Stimulated activated CD8-positive, alpha-beta memory T cell treated with anti-CD3 and anti-CD28 coated beads, Interleukin-12 subunit alpha, Interleukin-12 subunit beta, amount 100 ng/mL, for 4 hours (primary cell): ENCODE data around the gene IP6K1.
"Not testable (repeated sequence)": the region's sequence is repeated elsewhere in the genome, so short reads cannot be mapped to it uniquely, and the experiment has no call there.

Experiments used
- DNase-seq: peaks from one replicate; pipeline ENCODE4 v3.0.0-alpha.2; 2020; ENCODE audit warnings: low read depth

Gene IP6K1

DNA sequence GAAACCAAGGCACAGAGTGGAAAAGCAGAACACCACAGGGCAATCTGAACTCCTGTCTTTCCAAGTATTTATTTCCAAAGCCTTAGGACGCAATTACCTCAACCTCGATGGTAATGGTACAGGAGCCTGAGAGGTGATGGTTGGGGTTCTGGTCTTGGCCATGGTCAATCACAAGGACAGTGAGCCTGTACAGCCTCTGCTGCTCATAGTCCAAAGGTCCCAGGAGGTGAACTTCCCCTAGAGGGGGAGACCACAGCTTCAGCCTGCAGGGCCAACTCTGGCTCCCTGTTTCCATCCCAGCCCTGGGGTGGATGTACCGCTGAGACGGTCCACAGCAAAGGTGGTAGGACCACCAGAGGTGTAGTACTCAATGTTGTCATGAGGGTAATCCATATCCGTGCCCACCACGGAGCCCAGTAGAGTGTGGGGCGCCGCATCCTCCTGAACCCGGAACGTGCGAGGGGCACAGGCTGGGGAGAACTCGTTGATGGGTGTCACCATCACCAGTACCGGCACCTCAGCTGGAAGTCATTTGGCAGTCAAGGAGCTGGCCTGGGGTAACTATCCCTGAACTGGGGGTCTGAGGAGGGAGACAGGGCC is 7.2 kb upstream of the IP6K1 start:
- DNase-seq: no peak

DNA sequence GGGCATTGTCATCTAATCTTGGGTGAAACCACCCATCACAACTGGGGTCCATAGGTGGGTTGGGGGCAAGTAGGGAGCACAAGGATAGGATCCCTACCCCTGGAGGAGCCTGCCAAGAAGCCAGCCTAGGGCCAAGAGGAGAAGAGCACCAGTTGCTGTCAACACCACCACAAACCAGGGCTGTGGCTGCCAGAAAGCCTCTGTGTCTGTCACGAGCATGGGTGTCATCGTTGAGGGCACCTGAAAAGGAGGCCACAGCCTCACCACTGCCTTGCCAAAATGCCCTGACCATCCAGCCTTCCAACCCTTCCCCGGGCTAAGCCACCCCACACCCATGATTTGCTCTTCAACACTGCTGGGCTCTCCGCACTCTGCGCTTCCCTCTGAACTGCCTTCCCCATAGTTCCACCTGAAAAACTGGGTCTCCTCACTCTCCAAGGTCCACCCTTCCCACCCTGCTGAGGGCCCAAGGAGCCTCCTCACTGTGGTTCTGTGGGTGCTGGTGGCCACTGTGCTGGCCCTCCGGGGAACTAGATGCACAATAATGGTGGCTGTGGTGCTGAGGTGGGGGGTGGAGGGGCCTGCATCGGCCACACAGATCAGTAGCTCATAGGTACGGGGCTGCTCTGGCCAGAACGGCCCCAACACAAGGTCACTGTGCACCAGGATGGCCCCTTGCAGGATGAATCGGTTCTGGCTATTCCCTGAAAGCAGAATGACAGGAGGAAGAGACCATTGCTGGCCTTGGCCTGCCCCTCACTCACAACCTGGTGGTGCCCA is 6.2 kb upstream of the IP6K1 start:
- DNase-seq: no peak

DNA sequence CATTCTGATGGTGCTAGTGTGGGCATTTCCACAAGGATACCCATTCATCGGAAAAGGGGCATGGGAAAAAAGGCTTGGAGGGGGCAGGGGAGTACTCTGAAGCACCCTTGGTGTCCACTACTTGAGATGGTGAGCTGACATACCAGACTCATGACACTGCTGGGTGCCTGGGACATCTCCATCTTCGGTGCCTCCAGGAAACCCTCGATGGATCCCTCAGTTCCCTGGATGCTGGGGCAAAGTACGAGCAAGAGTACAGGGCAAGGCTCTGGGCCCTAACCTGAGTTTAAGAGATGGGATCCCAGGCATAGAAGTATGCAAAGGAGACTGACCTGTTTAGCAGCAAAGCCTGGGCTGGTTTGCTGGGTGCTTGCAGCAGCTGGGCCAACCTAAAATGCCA is 5.2 kb upstream of the IP6K1 start:
- no peak for DNase-seq

DNA sequence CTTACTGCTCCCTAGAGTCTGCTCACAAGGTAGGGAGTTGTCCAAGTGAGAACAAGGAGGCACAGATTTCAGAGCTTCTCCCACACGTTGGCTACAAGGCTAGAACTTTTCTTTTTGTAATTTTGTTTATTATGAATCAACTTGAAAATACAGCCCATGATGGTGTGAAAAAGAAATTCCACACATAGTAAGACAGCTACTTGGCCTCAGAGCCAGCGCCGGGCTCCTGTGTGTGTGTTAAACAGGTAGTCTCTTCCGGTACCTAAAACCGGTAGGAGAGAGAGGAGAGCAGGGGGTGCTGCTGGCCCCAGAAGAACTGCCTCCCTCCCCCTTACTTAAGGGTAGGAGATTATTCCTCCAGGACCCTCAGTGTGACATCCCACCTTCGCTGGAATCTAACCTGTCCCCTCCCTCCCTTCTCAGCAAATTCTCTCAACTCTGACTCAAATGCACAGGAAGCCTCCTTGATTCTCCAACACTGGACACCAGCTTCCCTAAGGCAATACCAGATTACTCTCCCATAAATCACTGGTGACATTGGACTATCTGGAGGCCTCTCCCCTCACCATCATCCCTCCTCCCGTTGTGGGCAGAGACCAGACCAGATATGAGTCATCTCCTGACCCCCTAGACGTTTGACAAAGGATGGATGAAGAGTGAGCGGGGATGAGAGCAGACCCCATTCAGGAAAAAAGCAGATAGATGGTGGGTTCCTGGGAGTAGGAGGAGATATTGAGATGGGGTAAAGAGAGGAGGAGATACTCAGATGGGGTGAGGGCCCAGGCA is 4.5 kb upstream of the IP6K1 start:
- DNase-seq: no peak

DNA sequence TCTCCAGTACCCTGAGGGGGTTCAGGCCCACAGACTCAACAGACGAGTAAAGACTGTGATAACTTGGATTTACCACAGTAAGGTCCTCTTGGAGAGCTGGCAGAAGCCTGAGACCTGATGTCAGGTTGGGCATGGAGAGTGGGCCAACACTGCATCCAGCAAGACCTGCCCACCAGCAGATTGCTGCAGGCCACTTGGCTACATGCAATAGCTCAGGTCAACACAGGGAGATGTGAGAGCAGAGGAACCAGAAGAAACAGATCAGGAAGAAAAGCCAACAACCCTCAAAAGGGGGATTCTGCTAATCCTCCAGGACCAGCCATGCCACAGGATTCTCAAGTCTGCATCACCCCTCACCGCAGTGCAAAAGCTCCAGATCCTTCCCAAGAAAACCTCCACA is 1.7 kb upstream of the IP6K1 start:
- DNase-seq: no peak

DNA sequence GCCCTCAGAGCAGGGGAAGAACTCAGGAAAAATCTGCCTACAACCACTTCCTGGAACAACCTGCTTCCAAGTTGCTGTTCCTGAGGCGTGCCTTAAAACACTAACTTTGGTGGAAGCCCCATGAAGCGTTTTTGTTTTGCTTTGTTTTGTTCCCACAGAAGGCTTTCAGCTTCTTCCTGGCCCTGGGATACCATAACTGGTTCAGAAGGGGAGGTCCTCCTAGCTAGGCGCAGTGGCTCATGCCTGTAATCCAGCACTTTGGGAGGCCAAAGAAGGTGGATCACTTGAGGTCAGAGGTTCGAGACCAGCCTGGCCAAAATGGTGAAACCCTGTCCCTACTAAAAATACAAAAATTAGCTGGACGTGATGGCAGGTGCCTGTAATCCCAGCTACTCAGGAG is 1.2 kb upstream of the IP6K1 start:
- no peak for DNase-seq

DNA sequence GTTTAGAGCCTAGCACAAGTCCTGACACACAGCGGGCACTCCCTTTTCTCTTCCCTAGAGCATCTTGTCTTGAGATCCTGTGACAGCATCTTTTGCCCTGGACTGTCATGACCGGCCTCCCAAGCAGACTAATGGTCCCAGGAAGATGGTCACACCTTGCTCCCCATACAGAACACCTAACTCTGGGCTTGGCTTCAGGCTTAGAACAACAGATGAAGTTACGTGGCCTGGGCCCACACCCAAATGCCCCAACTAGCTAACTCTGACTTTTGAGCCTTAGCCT is 781 bp upstream of the IP6K1 start:
- no peak for DNase-seq

DNA sequence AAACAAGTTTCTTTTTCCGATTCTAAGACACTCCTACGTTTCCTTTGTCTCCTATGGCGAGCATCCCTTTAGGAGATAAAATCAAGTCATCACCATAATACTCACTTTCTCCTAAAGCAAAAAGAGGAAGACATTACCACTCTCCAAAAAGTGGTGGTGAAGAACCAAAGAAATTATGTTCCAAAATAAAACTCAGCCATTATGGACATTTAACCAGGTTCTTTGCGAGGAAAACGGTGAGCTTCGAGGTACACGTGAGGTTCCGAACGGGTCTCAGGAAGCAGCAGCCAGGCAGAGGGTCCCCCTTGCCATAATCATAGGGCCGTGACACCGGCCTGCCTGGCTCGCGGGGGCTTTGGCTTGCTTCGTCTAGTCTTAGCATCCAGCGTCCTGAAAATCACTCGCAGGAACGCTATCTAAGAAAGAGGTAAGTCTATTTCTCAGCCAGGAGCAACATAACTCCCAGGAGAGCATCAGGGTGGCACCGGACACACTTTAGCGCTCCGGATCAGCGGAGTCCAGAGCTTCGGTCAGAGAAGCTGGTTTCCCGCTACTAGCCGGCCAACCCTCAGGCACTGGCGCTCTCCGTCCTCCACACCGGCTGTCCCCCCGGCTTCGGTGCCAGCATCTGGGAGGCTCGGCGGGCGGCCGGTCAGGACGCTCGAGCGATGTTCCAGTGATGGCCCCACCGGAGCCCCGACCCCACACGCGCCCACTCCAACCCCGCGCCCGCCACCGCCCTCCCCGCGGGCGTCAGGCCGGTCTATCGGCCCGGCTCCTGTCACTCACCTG is 581 bp downstream of the IP6K1 start:
- no peak for DNase-seq

DNA sequence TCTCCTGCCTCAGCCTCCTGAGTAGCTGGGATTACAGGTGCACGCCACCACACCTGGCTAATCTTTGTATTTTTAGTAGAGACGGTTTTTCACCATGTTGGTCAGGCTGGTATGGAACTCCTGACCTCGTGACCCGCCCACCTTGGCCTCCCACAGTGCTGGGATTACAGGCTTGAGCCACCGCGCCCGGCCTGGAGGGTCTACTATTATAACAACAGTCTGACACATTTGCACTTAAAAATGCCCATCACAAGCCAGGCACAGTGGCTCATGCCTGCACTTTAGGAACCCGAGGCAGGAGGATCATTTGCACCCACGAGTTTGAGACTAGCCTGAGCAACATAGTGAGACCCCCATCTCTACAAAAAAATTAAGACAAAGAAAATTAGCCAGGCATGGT is 4.1 kb downstream of the IP6K1 start:
- DNase-seq: not testable (repeated sequence)

DNA sequence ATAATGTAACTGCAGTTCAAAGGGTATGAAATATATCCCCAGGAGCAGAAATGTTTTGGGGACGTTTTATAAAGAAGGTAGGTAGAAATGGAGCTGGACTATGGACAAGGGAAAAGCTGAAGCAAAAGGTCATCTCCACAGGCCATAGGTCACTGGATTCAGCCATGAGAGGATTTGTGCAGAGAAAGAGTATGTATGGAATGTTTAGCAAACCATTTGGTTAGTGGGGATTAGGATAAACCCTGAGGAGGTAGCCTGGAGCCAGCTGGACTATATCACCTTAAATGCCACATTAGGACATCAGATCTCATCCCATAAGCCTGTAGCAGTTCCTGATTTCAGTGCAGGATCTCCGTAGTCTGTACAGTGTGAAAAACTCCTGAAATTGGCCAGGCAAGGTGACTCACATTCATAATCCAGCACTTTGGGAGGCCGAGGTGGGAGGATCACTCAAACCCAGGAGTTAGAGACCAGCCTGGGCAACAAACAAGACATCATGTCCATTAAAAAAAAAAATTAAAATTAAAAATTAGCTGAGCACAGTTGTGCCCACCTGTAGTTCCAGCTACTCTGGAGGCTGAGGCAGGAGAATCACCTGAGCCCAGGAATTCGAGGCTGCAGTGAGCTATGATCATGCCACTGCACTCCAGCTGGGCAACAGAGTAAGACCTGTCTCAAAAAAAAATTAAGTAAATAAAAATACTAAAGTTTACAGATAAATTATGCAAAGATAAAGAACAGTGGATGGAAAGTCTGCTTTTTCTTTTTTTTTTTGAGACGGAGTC is 4.7 kb downstream of the IP6K1 start:
- no peak for DNase-seq

DNA sequence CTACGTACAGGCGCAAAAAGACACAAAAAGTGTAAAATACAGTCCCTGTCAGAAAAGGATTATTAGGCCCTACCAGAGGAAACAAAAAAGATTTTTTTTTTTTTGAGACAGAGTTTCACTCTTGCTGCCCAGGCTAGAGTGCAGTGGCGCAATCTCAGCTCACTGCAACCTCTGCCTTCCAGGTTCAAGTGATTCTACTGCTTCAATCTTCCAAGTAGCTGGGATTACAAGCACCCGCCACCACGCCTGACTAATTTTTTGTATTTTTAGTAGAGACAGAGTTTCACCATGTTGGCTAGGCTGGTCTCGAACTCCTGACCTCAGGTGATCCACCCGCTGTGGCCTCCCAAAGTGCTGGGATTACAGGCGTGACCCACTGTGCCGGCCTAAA is 5.4 kb downstream of the IP6K1 start:
- not testable (repeated sequence) for DNase-seq

DNA sequence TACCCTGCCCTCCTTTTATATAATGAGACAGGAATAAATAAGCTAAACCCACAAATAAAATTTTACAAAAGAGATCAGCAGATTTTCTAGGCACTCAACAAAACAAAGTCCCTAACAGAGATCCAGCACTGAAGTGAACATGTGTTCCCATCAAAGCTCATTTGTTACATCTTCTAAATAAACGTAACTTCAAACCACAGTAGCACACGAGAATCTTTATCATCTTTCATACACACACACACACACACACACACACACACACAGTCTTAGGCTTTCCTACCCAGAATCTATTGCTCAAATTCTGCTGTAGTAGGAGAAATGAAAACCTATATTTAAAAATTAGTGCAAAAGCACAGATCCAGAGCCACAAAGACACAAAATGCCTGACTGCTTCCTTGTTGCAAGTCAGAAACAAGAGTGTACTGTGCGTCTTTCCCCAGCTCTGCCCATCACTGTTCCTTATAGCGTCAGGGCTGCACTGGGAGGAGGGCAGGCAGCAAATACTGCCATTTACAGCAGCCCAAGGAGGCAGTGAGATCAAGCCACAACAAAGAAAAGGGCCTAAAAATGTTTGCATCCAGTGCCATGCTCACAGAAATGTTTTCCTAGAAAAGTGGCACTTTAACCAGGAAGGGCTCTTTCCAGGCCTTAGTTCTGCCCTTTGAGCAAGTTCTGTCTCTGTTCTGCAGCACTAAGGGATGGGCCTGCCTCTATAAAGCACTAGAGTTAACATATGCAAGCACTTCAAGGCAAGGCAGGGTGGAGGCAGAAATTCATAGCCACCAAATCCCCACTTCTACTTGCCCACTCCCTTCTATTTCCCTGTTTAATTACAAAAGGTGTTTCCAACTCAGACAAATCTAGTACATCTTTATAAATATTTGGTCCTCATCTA is 6.0 kb downstream of the IP6K1 start:
- no peak for DNase-seq

DNA sequence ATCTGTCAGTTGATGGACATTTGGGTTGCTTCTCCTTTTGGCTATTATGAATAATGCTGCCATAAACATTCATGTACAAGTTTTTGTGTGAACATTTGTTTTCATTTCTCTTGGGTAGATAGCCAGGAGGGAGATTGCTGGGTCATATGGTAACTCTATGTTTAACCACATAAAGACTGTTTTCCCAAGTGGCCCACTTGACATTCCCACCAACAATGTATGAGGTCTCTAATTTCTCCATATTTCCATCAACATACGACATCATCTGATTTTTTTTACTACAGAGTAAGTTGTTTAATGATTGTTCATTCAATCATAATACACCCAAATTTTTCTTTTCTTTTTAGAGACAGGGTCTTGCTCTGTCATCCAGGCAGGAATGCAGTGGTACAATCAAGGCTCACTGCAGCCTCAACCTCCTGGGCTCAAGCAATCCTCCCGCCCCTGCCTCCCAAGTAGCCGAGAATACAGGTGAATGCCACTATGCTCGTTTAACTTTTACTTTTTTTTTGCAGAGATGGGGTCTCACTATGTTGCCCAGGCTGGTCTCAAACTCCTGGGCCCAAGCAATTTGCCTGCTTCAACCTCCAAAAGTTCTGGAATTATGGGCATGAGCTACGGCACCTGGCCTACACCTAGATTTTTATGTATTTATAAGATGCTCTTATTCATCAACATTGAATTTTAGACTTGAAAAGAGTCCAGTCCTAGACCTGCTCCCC is 6.8 kb downstream of the IP6K1 start:
- DNase-seq: no peak

DNA sequence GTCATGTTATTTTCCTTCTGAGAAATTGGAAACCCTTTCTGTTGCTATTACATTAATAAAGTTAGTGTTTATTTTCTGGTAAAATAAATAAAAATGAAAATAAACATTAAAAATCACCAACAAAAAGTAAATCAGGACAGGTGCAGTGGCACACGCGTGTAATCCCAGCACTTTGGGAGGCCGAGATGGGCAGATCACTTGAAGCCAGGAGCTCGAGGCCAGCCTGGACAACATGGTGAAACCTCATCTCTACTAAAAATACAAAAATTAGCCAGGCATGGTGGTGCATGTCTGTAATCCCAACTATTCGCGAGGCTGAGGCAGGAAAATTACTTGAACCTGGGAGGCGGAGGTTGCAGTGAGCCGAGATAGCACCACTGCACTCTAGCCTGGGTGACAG is 10.2 kb downstream of the IP6K1 start:
- not testable (repeated sequence) for DNase-seq

DNA sequence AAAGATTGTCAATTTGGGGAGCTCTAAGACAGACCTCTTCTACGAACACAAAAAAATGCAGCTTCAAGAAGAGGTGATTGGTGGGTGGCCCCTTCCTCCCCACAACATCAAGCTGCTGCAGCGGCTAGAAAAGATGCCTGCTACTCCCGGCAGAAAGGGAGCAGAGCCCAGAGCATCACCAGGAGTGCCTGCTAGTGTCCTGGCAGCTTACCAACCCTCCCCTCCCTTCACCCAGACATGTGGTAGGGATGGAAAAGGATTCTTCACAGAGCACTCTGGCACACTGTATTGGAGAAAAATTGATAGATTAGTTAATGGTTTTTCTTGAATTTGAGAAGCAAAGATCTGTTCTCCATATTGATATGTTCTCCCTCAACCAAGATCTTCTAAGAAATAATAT is 10.8 kb downstream of the IP6K1 start:
- no peak for DNase-seq

DNA sequence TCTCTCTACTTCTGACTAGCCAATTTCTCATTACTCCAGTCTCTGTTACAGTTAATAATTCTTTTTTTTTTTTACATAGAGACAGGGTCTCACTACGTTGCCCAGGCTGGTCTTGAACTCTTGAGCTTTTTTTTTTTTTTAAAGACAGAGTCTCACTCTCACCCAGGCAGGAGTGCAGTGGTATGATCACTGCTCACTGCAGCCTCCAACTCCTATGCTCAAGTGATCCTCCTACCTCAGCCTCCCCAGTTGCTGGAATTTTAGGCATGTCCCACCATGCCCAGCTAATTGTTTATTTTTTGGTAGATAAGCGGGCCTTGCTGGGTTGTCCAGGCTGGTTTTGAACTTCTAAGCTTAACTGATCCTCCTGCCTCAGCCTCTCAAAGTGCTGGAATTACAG is 13.6 kb downstream of the IP6K1 start:
- DNase-seq: no peak

DNA sequence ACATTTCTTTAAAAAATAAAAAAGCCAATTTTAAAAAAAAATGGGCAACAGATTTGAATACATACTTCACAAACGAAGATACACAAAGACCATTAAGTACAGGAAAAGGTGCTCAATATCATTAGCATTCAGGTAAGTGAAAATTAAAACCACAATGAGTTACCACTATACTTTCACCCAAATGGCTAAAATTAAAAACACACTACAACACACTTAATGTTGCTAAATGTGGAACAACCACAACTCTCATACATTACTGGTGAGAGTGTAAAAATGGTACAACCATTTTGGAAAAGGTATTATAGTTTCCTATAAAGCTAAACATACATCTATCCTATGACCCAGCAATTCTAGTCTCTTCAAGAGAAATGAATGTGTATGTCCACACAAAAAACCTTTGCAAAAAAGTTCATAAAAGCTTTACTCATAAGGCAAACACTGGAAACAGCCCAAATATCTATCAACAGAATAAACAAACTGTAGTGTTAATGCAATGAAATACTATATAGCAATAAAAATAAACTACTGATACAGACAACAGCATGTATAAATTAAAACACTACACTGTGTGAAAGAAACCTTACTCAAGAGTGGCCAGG is 14.9 kb downstream of the IP6K1 start:
- DNase-seq: no peak

DNA sequence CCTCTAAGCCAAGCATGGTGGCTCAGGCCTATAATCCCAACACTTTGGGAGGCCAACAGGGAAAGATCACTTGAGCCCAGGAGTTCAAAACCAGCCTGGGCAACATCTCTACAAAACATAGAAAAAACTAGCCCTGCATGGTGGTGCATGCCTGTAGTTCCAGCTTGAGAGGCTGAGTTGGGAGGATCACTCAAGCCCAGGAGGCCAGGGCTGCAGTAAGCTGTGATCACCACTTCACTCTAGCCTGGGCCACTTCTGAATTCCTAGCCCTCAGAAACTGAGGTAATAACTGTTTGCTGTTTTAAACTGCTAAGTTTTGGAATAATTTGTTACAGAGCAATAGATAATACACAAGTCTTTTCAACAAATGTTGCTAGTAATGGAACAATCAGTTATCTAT is 16.4 kb downstream of the IP6K1 start:
- no peak for DNase-seq

DNA sequence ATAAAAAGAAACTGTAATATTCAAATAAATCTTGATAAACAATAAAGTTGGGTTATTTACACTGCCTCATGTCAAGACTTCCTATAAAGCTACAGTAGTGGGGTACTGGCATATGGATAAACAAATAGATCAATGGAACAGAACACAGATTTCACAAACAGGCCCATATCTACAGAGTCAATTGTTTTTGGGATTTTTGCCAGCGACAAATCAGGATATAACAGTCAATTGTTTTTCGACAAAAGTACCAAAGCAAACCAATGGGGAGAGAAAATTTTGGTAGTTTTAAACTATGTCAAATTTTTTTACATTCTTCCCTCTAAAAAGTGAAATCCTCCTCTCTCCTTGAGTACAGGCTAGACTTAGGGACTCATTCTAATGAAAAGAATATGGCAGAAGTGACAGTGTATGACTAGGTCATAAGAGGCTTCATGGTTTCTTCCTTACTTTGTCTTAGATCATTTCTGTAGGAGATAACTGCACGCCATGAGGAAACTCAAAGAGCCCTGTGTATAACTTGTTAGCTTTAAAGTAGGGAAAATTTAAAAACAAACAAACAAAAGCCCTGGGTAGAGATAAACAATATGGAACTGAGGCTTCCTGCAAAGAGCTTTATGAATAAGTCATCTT is 16.9 kb downstream of the IP6K1 start:
- no peak for DNase-seq
